GM12892 (cell line): ENCODE measurements around the gene ADGRB3.

ENCODE experiments used
- POLR2A ChIP-seq: IDR thresholded peaks from 2 replicates; pipeline ENCODE4 v1.6.1; 2011; ENCODE audit warnings: low read depth, low read length, control low read depth
- POLR2AphosphoS5 ChIP-seq: IDR thresholded peaks from 2 replicates; pipeline ENCODE4 v1.6.1; 2011; ENCODE audit warnings: low read depth, low read length, control low read depth
- TAF1 ChIP-seq: IDR thresholded peaks from 2 replicates; pipeline ENCODE4 v1.6.1; 2011; ENCODE audit warnings: low read depth, mild to moderate bottlenecking, control low read depth, low read length, borderline replicate concordance

DNA sequence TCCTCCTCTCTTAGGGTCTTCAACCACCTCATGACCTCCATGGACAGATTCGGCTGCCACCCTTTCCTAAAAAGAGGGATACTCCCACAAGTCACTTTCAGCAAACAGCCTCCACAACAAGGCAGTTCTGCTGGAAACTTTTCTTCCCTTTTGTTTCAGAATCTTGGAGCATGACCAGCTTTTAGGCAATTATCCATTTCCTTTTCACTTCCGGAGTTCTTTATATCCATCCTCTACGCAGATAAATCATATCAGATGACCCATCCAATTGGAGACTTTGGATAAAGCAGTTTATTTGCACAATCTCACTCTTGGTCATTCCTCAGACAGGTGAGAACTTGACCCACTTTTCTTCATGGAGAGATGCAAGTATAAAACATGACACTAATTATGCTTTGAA, 763.2 kb downstream of the ADGRB3 start:
- TF ChIP-seq POLR2AphosphoS5 (no peak), POLR2A (no peak), TAF1 (no peak)
